MM.1S (cell line): ENCODE measurements around the gene MRPL42.

Source experiments
- DNase-seq: peaks from one replicate; pipeline ENCODE4 v3.0.0-alpha.2; 2015
- H2AFZ ChIP-seq: fragments of 300-600 bp; sonication (generic); 2 replicates; pipeline ENCODE4 v1.6.0; 2016; ENCODE audit warnings: antibody characterized with exemption, low read length
- H3F3A ChIP-seq: fragments of 300-600 bp; sonication (generic); 2 replicates; pipeline ENCODE4 v1.6.1; 2016; ENCODE audit warnings: mild to moderate bottlenecking, antibody characterized with exemption, low read length, moderate library complexity, mixed read lengths; ENCODE audit not compliant: insufficient read depth
- H3K27ac ChIP-seq: fragments of 300-600 bp; sonication (generic); 2 replicates; pipeline ENCODE4 v1.5.1; 2016; ENCODE audit warnings: mild to moderate bottlenecking, low read length
- H3K27me3 ChIP-seq: fragments of 300-600 bp; sonication (generic); replicated peaks from 2 replicates; pipeline ENCODE4 v1.6.0; 2016; ENCODE audit warnings: low read length; ENCODE audit not compliant: insufficient read depth
- H3K36me3 ChIP-seq: fragments of 300-600 bp; sonication (generic); replicated peaks from 2 replicates; pipeline ENCODE4 v1.6.1; 2016; ENCODE audit warnings: mild to moderate bottlenecking, low read length, mixed read lengths; ENCODE audit not compliant: insufficient read depth
- H3K4me1 ChIP-seq: fragments of 300-600 bp; sonication (generic); 2 replicates; pipeline ENCODE4 v1.6.1; 2016; ENCODE audit warnings: low read length, mixed read lengths
- H3K4me2 ChIP-seq: fragments of 300-600 bp; sonication (generic); 2 replicates; pipeline ENCODE4 v1.6.0; 2016; ENCODE audit warnings: low read depth, low read length
- H3K4me3 ChIP-seq: fragments of 300-600 bp; sonication (generic); 2 replicates; pipeline ENCODE4 v1.5.1; 2016; ENCODE audit warnings: low read length, mixed read lengths
- H3K79me2 ChIP-seq: fragments of 300-600 bp; sonication (generic); 2 replicates; pipeline ENCODE4 v1.6.1; 2016; ENCODE audit warnings: mixed run types, low read length, mixed read lengths
- H3K9ac ChIP-seq: fragments of 300-600 bp; sonication (generic); 2 replicates; pipeline ENCODE4 v1.6.1; 2016; ENCODE audit warnings: low read length, mixed read lengths
- H3K9me2 ChIP-seq: fragments of 300-600 bp; sonication (generic); replicated peaks from 2 replicates; pipeline ENCODE4 v1.6.1; 2016; ENCODE audit warnings: mild to moderate bottlenecking, low read length, mixed read lengths; ENCODE audit not compliant: insufficient read depth
- H3K9me3 ChIP-seq: fragments of 300-600 bp; sonication (generic); replicated peaks from 2 replicates; pipeline ENCODE4 v1.6.1; 2016; ENCODE audit warnings: mild to moderate bottlenecking, low read length, mixed read lengths; ENCODE audit not compliant: insufficient read depth
- H4K20me1 ChIP-seq: fragments of 300-600 bp; sonication (generic); 2 replicates; pipeline ENCODE4 v1.6.1; 2016; ENCODE audit warnings: mild to moderate bottlenecking, low read length, moderate library complexity, mixed read lengths; ENCODE audit not compliant: insufficient read depth
- EZH2 ChIP-seq: fragments of 300-600 bp; sonication (generic); optimal IDR thresholded peaks from 2 replicates; pipeline ENCODE3; 2017; ENCODE audit warnings: low read depth, mild to moderate bottlenecking, antibody characterized with exemption, low read length, mixed read lengths
- EZH2phosphoT487 ChIP-seq: fragments of 300-600 bp; sonication (generic); IDR thresholded peaks from 2 replicates; pipeline ENCODE4 v1.6.1; 2018; ENCODE audit warnings: antibody characterized with exemption, low read length
- TF ChIP-seq, protein P1 (sequence below): fragments of 300-600 bp; sonication (generic); IDR thresholded peaks from 2 replicates; pipeline ENCODE4 v1.5.1; 2016; ENCODE audit warnings: antibody characterized with exemption, low read length, mixed read lengths

MRPL42 gene

GRCh38 chr12:93422050-93422449, 45.3 kb upstream of the MRPL42 start:
- Histone ChIP-seq H3K9me2 (no peaks in the 10 kb centered on the region), H3K27me3 (no peaks in the 10 kb centered on the region), H3K4me2 (no peak overlapping the region), H2AFZ (no peak overlapping the region), H3K79me2 (peaks cover 98% of the 10 kb centered on the region), H3K36me3 (no peaks in the 10 kb centered on the region), H3K9ac (no peak overlapping the region), H4K20me1 (peaks cover 51% of the 10 kb centered on the region; the same call in 1 of the 2 replicates), H3K27ac (no peak overlapping the region), H3K4me3 (no peak overlapping the region), H3F3A (peaks cover 23% of the 10 kb centered on the region), H3K9me3 (no peaks in the 10 kb centered on the region), H3K4me1 (peaks cover 42% of the 10 kb centered on the region)
- no peak for DNase-seq
- TF ChIP-seq EZH2, result no peak
- TF ChIP-seq, protein P1, sequence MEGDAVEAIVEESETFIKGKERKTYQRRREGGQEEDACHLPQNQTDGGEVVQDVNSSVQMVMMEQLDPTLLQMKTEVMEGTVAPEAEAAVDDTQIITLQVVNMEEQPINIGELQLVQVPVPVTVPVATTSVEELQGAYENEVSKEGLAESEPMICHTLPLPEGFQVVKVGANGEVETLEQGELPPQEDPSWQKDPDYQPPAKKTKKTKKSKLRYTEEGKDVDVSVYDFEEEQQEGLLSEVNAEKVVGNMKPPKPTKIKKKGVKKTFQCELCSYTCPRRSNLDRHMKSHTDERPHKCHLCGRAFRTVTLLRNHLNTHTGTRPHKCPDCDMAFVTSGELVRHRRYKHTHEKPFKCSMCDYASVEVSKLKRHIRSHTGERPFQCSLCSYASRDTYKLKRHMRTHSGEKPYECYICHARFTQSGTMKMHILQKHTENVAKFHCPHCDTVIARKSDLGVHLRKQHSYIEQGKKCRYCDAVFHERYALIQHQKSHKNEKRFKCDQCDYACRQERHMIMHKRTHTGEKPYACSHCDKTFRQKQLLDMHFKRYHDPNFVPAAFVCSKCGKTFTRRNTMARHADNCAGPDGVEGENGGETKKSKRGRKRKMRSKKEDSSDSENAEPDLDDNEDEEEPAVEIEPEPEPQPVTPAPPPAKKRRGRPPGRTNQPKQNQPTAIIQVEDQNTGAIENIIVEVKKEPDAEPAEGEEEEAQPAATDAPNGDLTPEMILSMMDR, result no peak
- TF ChIP-seq EZH2phosphoT487, result no peak

DNA sequence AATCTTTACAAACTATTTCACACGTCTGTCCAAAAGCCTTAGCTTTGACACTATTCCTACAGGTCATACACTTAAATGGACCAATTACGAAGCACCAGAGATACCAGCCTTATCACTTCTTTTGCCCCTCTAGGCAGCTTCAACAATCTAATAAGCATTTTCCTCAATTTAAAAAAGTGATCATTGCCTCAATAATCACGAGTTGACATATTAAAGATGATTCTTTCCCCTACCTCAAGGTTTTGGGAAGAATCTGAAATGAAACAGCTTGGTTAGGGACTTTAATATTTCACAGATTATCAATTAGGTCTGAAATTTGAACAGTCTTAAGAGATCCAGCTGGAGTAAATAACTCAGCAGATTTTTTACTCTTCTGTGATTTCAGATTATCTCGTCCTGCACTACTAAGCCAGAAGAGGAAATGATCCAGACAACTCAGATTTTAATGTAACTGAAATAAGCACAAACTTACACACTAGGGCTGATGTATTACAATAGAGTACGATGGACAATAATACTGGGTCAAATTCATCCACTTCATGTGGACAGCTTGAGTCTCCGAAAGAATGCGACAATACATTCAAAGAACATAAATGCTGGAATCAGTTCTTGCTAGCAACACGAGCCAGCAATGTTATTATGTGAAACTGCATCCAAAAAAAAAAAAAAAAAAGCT, 41.4 kb upstream of the MRPL42 start:
- peak overlapping the region; percentile 66 for H3K4me2 ChIP-seq
- H3K9me2 ChIP-seq, result no peaks in the 10 kb centered on the region

GRCh38 chr12:93426412-93426805, 40.9 kb upstream of the MRPL42 start:
- Histone ChIP-seq H3K79me2 (peaks cover 100% of the 10 kb centered on the region), H3K27ac (peak overlapping the region; percentile 30; the same call in 1 of the 2 replicates), H3K4me2 (peak overlapping the region; percentile 66), H3K9me3 (no peaks in the 10 kb centered on the region), H4K20me1 (peaks cover 52% of the 10 kb centered on the region; the same call in 1 of the 2 replicates), H3K27me3 (no peaks in the 10 kb centered on the region), H3K9ac (0 out of 2 replicates have a peak overlapping the region, but pooled peaks have one; percentile 12), H2AFZ (no peak overlapping the region), H3F3A (peaks cover 19% of the 10 kb centered on the region), H3K9me2 (no peaks in the 10 kb centered on the region), H3K36me3 (no peaks in the 10 kb centered on the region), H3K4me3 (0 out of 2 replicates have a peak overlapping the region, but pooled peaks have one; percentile 25), H3K4me1 (peaks cover 32% of the 10 kb centered on the region)
- DNase-seq, result no peak
- TF ChIP-seq, protein P1, result no peak
- TF ChIP-seq EZH2, result no peak
- TF ChIP-seq EZH2phosphoT487, result no peak

More for the DNA sequence above, 41.4 kb upstream of the MRPL42 start:
- TF ChIP-seq EZH2 (no peak), EZH2phosphoT487 (no peak)
- TF ChIP-seq, protein P1, result no peak
- Histone ChIP-seq H3K4me3 (peak overlapping the region; percentile 25), H3K27ac (peak overlapping the region; percentile 30; the same call in 1 of the 2 replicates), H3K4me1 (peaks cover 31% of the 10 kb centered on the region), H3F3A (peaks cover 19% of the 10 kb centered on the region), H4K20me1 (peaks cover 48% of the 10 kb centered on the region; the same call in 1 of the 2 replicates), H3K27me3 (no peaks in the 10 kb centered on the region), H3K36me3 (no peaks in the 10 kb centered on the region), H3K9ac (0 out of 2 replicates have a peak overlapping the region, but pooled peaks have one; percentile 12), H3K79me2 (peaks cover 98% of the 10 kb centered on the region), H3K9me3 (no peaks in the 10 kb centered on the region), H2AFZ (no peak overlapping the region)
- no peak for DNase-seq
